OCI-LY7 (cell line): ENCODE results near the gene STPG1. TPM values are rescaled to one million over a fixed set of nuclear protein-coding genes. Genes with fewer than 3 reads are reported as not detected.

Experiments
- BruUV-seq: library from RNA; stranded (reverse); fragments of 400-500 nt; replicated peaks from 2 replicates; lab custom pipeline; 2021; lab: Mats Ljungman, UMichigan
- CTCF ChIA-PET: fragments of 300-600 bp; sonication (Branson Sonifier 250); formaldehyde crosslinking; loops from one replicate; lab custom pipeline; 2022; ENCODE audit warnings: antibody characterized with exemption; ENCODE audit not compliant: unreplicated experiment; lab: Charles Lee
- POLR2A ChIA-PET: fragments of 300-600 bp; sonication (Branson Sonifier 250); formaldehyde crosslinking; loops from one replicate; lab custom pipeline; 2022; ENCODE audit warnings: antibody characterized with exemption; lab: Charles Lee
- DNase-seq: peaks from one replicate; pipeline ENCODE4 v3.0.0-alpha.2; 2015; ENCODE audit warnings: low spot score
- H2AFZ ChIP-seq: fragments of 200-600 bp; sonication (generic), shearing (Covaris generic); 2 replicates; pipeline ENCODE4 v1.6.1; 2014; ENCODE audit warnings: mild to moderate bottlenecking, antibody characterized with exemption, low read length, moderate library complexity
- H3K27ac ChIP-seq: fragments of 200-600 bp; sonication (generic); 2 replicates; pipeline ENCODE4 v1.5.1; 2014; ENCODE audit warnings: mixed run types, low read depth, mild to moderate bottlenecking, moderate library complexity, low read length, inconsistent platforms; ENCODE audit not compliant: poor library complexity, severe bottlenecking
- H3K36me3 ChIP-seq: fragments of 200-600 bp; sonication (generic); 2 replicates; pipeline ENCODE4 v1.6.1; 2014; ENCODE audit warnings: mild to moderate bottlenecking, antibody characterized with exemption, low read length, moderate library complexity, mixed read lengths; ENCODE audit not compliant: insufficient read depth
- H3K4me1 ChIP-seq: fragments of 200-600 bp; sonication (generic); 2 replicates; pipeline ENCODE4 v1.5.1; 2014; ENCODE audit warnings: mild to moderate bottlenecking, low read length; ENCODE audit not compliant: insufficient read depth, poor library complexity, severe bottlenecking
- H3K4me2 ChIP-seq: fragments of 200-600 bp; sonication (generic); 2 replicates; pipeline ENCODE4 v1.6.1; 2014; ENCODE audit warnings: mild to moderate bottlenecking, low read length
- H3K4me3 ChIP-seq: fragments of 200-600 bp; sonication (generic); 2 replicates; pipeline ENCODE4 v1.5.1; 2014; ENCODE audit warnings: mild to moderate bottlenecking, low read depth, low read length; ENCODE audit not compliant: poor library complexity, severe bottlenecking
- H3K79me2 ChIP-seq: fragments of 200-600 bp; sonication (generic); 2 replicates; pipeline ENCODE4 v1.6.1; 2016; ENCODE audit warnings: low read depth, mild to moderate bottlenecking, low read length, moderate library complexity, mixed read lengths; ENCODE audit not compliant: insufficient read depth
- H3K9me2 ChIP-seq: fragments of 200-600 bp; sonication (generic); 2 replicates; pipeline ENCODE4 v1.6.1; 2016; ENCODE audit warnings: mild to moderate bottlenecking, low read length, mixed read lengths; ENCODE audit not compliant: insufficient read depth
- H3K9me3 ChIP-seq: fragments of 200-600 bp; sonication (generic); 2 replicates; pipeline ENCODE4 v1.6.1; 2014; ENCODE audit warnings: mild to moderate bottlenecking, mixed run types, low read length, mixed read lengths
- H4K20me1 ChIP-seq: fragments of 200-600 bp; sonication (generic); 2 replicates; pipeline ENCODE4 v1.6.1; 2014; ENCODE audit warnings: mild to moderate bottlenecking, antibody characterized with exemption, low read length, moderate library complexity, mixed read lengths; ENCODE audit not compliant: insufficient read depth
- EZH2phosphoT487 ChIP-seq: fragments of 200-600 bp; sonication (generic); IDR thresholded peaks from 2 replicates; pipeline ENCODE4 v1.6.1; 2018; ENCODE audit warnings: low read depth, borderline replicate concordance, mild to moderate bottlenecking, mixed run types, antibody characterized with exemption, low read length, moderate library complexity, mixed read lengths
- intact Hi-C: fragments of 100-400 bp; cut with micrococcal nuclease; formaldehyde crosslinking; loops from one replicate; pipeline ENCODE4 v1.10.0; 2022; ENCODE audit not compliant: unreplicated experiment
- total RNA-seq, 2 experiments: library from RNA; depleted of rRNA in 1 of 2; stranded (reverse); fragments of >200 nt in 1 of 2; shearing (Covaris generic) in 1 of 2; gene quantifications; 2 replicates each; pipeline ENCODE4 v1.2.3, GENCODE V29; 2014 to 2022
- TF ChIP-seq, protein P1 (sequence below): fragments of 200-600 bp; sonication (generic); conservative IDR thresholded peaks from 2 replicates; pipeline ENCODE4 v1.5.1; 2014; ENCODE audit warnings: mild to moderate bottlenecking, antibody characterized with exemption, low read length, moderate library complexity, mixed read lengths

Gene STPG1
- total RNA-seq, 2 experiments from 2014 or later = 5.1 to 9.6 TPM

DNA sequence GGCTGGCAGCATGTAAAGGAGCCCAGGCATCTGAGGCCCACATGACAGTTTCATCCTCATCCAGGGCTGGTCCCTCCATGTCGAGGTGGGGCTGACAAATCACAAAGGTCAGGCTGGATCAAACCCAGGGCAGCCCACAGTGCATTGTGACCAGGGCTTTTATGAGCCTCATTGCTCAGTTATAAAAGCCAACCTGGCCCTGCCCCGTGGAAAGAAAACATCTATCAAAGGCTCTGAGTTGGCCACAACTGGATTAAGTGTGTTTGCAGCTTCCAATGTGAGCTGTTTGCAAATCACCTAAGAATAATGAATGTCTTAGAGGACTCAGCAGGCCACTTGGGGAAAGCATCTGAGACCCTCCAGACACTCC, 49.0 kb downstream of the STPG1 start:
- H3K27ac ChIP-seq = no peak overlapping the region
- no peak overlapping the region for H3K4me2 ChIP-seq

DNA sequence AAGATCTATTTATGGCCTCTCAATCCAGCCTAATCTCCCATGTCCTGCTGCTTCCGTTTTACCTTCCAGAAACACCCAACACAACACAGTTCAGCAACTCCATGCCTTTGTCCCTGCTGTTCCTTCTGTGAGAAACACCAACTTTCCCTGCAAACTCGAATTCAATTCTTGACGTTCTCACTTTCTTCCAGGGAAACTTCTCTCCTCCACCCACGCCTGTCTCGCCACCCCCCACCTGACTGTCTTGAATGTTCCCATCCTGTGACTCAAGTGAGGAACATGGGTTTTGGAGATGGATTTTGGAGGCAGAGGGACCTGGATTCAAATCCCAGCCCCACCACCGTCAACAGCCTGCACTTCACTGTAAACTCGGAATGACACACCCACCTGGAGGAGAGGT, 49.6 kb downstream of the STPG1 start:
- Histone ChIP-seq H4K20me1 (no peaks in the 10 kb centered on the region), H3K4me2 (no peak overlapping the region), H3K9me3 (no peaks in the 10 kb centered on the region), H2AFZ (no peak overlapping the region), H3K36me3 (no peaks in the 10 kb centered on the region), H3K79me2 (no peaks in the 10 kb centered on the region), H3K9me2 (no peaks in the 10 kb centered on the region), H3K4me1 (no peaks in the 10 kb centered on the region), H3K4me3 (no peak overlapping the region), H3K27ac (no peak overlapping the region)
- POLR2A ChIA-PET = no interaction called here
- CTCF ChIA-PET = no interaction called here
- no TSS peak for BruUV-seq
- no peak for TF ChIP-seq EZH2phosphoT487
- TF ChIP-seq, protein P1, sequence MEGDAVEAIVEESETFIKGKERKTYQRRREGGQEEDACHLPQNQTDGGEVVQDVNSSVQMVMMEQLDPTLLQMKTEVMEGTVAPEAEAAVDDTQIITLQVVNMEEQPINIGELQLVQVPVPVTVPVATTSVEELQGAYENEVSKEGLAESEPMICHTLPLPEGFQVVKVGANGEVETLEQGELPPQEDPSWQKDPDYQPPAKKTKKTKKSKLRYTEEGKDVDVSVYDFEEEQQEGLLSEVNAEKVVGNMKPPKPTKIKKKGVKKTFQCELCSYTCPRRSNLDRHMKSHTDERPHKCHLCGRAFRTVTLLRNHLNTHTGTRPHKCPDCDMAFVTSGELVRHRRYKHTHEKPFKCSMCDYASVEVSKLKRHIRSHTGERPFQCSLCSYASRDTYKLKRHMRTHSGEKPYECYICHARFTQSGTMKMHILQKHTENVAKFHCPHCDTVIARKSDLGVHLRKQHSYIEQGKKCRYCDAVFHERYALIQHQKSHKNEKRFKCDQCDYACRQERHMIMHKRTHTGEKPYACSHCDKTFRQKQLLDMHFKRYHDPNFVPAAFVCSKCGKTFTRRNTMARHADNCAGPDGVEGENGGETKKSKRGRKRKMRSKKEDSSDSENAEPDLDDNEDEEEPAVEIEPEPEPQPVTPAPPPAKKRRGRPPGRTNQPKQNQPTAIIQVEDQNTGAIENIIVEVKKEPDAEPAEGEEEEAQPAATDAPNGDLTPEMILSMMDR = no peak
- DNase-seq = no peak
- intact Hi-C loops = no loop called here

More for the DNA sequence above, 49.0 kb downstream of the STPG1 start:
- TF ChIP-seq, protein P1 = no peak
- no peak for TF ChIP-seq EZH2phosphoT487
- Histone ChIP-seq H3K4me1 (no peaks in the 10 kb centered on the region), H2AFZ (no peak overlapping the region), H4K20me1 (no peaks in the 10 kb centered on the region), H3K79me2 (no peaks in the 10 kb centered on the region), H3K9me3 (no peaks in the 10 kb centered on the region), H3K4me3 (no peak overlapping the region), H3K9me2 (no peaks in the 10 kb centered on the region), H3K36me3 (no peaks in the 10 kb centered on the region)
- CTCF ChIA-PET = no interaction called here
- no TSS peak for BruUV-seq
- POLR2A ChIA-PET = no interaction called here
- DNase-seq = no peak
- intact Hi-C loops = no loop called here

DNA sequence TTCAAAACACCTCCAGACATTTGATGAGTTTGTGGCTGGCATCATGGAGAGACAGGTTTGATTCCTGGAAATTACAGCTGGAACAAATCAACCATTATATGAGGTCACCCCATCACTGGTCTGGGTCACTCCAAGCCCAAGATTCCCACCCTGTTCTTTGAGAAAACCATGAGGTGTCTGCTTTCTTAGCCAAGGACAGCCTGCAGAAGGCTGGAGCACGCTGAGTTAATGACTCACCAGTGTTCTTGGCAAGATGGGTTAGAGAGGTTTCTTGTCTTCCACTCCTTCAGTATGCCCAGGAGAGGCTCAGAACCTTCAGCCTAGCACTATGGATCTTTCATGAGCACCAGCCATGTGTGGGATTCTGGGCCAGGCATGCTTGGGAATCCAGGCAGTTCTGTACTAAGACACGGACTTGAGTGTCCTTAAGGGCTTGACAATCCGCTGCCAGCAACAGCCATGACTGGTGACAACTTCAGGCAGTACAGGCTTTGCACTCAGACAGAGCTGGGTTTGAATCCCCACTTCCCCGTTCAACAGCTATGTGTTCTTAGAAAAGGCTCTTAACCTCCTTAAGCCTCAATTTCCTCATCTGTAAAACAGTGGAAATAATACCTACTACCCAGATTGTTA, 50.5 kb downstream of the STPG1 start:
- ChIA-PET CTCF (no interaction called here), POLR2A (interaction anchor here (0.7 kb wide), 1 partner anchor 1208 kb away, joined by 4 read pairs; no protein-coding TSS in a partner anchor)
- Histone ChIP-seq H3K4me3 (no peak overlapping the region), H3K4me2 (no peak overlapping the region), H4K20me1 (no peaks in the 10 kb centered on the region), H3K9me2 (no peaks in the 10 kb centered on the region), H3K9me3 (no peaks in the 10 kb centered on the region), H3K79me2 (no peaks in the 10 kb centered on the region), H3K4me1 (no peaks in the 10 kb centered on the region), H3K36me3 (no peaks in the 10 kb centered on the region), H2AFZ (no peak overlapping the region), H3K27ac (no peak overlapping the region)
- DNase-seq = no peak
- BruUV-seq = no TSS peak
- TF ChIP-seq EZH2phosphoT487 = no peak
- TF ChIP-seq, protein P1 = no peak
- intact Hi-C loops = no loop called here
